A204.1 (cell line): ENCODE data around the gene HES5.

Experiments used
- FAIRE-seq: peaks from 2 replicates; lab custom pipeline; 2012; peaks lifted over from hg19 to GRCh38; lab: Jason Lieb, UNC

The HES5 gene

GRCh38 chr1:2499986-2500596 is 30.0 kb downstream of the HES5 start:
- FAIRE-seq: no peak

GRCh38 chr1:2499260-2499659 is 30.8 kb downstream of the HES5 start:
- no peak for FAIRE-seq

DNA sequence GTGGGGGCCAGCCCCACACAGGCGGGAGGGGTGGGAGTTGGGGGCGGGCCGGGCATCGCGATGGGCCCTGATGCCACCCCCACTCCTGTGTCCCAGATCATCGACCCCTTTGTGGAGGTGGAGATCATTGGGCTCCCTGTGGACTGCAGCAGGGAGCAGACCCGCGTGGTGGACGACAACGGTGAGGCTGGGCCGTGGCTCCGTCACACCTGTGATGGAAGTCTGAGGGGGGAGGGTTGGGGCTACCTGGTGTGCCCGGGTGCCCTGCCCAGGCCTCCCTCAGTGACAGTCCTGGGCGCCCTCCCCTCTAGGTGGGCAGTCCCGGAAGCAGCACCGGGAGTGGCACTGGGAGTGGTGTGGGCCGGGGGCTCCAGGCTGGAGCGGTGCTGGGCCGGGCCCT is 31.4 kb downstream of the HES5 start:
- FAIRE-seq: no peak

DNA sequence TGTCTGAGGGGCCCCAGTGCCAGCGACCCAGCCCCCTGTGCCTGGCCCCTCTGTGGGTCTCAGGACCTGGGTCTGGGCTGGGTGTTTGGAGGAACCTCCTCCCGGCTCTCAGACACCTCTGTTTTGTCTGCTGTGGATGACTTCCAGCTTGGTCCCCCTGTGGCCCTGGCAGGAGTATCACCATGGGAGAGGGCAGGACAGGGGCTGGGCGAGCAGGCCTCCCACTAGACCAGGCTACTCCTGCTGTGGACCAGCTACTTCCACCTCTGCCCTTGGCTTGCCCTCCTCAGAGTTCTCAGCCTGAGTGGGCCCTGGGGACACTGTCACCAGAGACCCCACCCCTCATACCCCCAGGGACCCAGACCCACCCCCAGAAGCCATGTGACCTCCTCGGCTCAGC is 32.2 kb downstream of the HES5 start:
- no peak for FAIRE-seq

GRCh38 chr1:2496746-2497145 is 33.3 kb downstream of the HES5 start:
- FAIRE-seq: no peak

DNA sequence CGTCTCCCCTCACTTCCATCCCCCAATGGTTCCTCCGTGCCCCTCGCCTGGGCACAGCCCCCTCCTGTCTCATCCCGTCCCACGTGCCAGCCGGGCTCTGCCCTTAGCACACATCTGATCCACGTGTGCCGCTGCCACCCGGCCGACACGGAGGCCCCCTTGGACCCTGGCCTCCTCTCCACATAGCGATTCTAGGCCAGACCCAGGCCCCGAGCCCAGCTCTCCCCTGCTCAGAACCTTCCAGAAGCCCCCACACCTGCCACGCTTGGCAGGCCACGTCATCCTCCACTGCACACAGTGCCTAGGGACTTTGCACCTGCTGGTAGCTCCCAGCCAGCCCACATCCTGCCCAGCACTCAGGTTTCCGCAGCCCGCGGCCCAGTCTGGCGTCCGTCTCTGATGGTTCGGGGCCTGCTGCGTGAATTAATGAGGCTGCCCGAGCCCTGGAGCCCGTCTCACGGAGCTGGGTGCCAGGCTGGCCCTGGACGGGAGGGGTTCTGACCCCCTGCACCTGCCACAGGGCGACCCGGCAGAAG is 33.9 kb downstream of the HES5 start:
- no peak for FAIRE-seq

GRCh38 chr1:2495546-2495945 is 34.5 kb downstream of the HES5 start:
- FAIRE-seq: no peak

GRCh38 chr1:2495026-2495425 is 35.0 kb downstream of the HES5 start:
- no peak for FAIRE-seq

DNA sequence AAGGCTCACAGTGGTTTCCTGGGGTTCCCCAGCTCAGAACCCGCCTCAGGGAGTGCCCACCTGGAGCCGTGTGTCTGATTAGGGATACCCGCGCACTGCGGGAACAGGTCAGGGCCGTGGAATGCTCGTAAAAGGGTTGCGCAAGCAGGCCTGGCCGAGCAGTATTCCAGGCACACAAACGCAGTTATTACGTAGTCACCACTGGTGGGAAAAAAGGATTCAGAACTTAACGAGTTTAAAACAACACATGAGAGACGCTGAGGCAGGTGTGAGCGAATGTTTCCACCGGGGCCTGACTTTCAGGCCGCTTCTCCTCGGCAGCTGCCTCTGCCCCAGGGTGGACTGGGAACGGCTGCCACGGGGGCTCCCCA is 35.8 kb downstream of the HES5 start:
- no peak for FAIRE-seq

DNA sequence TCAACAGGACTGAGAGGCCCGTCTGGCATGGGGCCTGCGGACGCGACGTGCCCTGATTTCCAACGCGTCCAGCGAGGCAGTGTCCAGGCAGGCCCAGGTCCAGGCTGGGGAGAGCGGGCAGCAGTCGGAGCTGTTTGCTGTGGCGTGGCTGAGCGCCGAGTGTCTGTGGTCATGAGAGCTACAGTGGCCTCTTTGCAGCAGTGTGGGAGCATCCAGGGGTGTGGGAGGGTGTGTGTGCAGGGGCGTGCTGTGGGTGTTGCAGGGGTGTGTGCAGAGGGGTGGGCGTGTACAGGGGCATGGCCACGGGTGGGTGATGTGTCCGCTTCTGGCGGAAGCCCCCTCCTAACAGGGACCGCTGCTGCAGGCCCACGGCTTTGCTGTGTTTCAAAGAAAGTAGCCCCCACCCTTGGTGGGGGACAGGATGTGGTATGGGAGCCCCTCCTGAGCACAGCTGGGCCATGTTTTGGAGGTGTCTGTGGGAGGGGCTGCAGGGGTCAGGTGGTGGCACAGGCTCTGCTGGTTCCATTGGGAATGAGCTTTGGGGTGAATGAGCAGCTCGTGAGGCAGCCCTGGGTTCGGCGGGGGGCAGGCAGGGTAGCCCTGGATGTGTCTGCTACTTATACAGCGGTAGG is 36.3 kb downstream of the HES5 start:
- no peak for FAIRE-seq

- no peak for FAIRE-seq
Measured at GRCh38 chr1:2493218-2493617, 36.8 kb downstream of the HES5 start.

DNA sequence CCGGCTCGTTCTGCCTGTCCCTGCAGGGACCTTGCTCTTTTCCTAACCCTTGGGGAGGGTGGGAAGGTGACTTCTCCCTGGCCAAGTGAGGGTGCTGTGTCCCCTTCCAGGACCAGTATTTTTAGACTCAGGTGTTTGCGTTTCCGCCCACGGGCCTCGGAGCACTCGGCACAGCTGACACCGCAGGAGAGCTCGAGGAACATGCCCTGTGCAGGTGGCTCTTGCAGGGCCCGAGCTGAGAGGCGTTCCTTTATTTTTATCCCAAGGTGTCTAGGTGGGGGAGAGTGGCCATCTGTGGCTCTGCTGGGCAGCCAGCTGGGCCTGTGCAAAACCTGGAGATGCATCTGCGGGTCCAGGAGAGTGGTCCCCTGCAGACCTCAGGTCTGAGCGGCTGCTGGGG is 38.0 kb downstream of the HES5 start:
- no peak for FAIRE-seq

DNA sequence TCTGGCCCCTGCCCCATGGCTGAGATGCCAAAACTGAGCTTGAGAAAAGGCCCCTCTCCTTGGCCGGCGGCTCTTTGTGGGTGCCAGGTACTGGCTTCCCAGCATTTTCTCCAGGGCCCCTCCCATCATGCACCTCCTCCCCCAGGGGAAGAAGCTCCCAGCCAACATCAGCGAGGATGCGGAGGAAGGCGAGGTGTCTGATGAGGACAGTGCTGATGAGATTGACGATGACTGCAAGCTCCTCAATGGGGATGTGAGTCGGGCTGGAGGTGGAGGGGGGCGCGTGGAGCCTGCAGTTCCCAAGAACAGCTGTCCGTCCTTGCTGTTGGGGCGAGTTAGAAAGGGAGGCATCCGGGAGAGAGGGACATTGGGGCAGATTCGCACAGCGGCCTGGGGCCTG is 40.4 kb downstream of the HES5 start:
- FAIRE-seq: no peak

DNA sequence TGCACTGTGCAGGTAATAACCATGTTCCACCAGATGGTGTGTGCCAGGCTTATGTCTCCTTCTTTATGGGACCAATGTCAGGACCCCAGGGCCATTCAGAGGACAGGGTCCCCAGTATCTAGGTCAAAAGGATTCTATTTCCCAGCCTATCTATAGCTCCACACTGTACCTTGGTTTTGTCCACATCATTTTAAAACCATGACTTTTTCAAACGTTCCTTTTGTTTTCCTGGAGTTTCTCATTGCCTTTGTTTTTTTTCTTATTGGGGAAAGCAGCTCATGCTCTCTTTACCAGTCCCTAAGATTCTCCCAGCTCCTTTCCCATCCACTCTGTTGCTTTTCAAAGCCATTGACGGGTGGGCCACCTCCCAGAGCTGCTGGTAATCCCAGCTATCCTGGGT is 41.4 kb downstream of the HES5 start:
- FAIRE-seq: no peak

DNA sequence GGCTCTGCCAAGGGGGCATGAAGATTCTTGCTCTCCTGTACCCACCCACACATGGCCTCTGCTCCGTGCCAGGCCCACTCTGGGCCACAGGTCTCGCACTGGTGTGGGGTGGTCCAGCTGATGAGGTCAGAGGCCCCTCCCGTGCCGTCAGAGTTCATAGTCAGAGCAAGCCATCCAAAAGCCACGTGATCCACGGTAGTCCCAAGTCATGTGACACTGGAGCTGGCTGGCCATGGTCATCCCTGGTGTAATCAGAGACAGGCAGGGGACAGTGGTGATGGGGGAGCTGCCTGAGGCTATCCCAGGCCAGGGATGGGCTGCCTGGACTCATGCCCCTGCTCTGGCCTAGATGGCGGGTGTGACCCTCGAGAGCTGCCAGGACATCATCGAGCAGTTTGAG is 43.5 kb downstream of the HES5 start:
- FAIRE-seq: no peak

DNA sequence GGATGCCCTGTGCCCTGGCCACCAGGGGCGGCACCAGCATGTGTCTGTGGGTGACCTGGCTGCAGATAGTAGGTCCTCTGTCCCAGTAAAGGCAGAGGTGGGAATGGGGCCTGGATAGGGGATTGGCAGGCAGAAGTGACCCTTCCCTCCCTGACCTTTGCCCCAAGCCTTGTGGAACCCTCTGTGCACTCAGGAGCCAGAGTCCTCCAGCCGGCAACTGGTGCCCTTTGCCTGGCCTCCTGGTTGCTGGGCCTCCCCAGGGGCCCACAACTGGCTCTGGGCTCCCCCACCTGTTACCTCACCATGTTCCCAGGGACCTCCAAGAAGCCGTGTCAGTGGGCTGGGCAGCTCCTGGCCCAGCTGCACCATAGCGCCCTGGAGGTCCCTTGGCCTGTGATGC is 44.0 kb downstream of the HES5 start:
- FAIRE-seq: no peak

- no peak for FAIRE-seq
Measured at GRCh38 chr1:2483970-2484369, 46.1 kb downstream of the HES5 start.

GRCh38 chr1:2483026-2483425 is 47.0 kb downstream of the HES5 start:
- FAIRE-seq: no peak

DNA sequence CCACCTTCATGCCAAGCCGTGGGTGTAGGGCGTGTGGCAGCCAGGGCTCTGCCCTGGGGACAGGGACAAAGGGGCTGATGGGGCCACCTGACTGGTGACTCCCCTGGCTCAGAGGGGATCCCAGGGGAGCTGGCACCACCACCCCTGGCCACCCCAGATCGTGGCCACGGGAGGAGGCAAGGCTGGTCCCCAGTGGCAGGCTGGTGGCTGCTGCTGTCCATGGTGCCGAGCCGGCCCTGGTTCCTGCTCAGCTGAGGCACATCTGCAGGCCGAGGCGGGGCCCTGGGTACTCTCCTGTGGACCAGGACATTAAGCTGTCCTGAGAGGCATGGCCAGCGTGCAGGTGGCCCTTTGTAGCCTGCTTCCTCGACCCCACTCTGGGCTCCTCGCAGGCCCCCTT is 47.5 kb downstream of the HES5 start:
- FAIRE-seq: no peak

- no peak for FAIRE-seq
Measured at GRCh38 chr1:2481885-2482284, 48.2 kb downstream of the HES5 start.

DNA sequence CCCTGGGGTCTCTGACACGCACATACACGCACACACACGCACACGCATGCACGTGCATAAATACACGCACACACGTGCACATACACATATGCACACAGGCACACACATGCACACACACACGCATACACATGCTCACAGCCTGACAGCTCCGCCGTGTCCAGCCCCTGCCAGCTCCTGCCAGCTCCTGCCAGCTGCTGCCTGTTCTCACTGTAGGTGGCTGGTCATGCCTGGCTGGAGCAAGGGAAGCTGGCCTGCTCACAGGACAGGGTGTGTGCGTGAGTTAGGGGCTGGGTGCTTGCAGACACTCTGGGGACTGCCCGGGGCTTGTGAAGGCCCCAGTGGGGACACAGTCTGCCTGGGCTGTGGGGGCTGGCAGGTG is 49.1 kb downstream of the HES5 start:
- FAIRE-seq: no peak

DNA sequence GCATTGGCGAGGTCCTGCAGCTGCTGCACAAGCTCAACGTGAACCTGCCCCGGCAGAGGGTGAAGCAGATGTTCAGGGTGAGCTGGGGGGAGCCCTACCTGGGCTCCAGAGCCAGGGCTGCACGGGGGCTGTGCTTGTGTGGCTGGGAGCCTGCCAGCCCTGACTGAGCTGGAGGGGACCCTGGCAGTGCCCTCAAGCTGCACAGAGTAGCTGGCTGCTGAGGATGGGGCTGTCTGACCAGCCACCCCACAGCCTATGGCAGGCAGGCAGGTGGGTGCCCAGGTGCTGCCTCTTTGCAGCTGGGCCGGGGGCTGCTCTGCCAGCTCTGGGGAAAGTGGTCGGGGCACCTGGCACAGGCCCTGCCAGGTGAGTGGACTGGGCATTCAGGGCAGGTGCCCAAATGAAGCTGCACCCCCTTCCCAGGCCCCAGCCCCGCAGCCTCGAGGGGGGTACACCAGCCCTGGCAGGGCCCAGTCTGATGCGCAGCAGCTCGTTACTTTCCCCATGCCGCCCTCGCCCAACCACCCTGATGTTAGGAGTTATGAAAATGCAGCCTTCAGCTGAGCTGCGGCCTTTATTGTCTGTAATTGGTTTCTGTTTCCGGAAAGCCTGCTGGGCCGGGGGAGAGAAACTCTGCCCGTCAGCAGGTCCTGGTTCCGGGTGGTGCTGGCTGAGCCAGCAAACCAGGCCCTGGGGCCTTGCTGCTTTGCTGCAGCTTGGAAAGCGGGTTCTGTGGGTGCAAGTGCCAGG is 49.7 kb downstream of the HES5 start:
- no peak for FAIRE-seq

DNA sequence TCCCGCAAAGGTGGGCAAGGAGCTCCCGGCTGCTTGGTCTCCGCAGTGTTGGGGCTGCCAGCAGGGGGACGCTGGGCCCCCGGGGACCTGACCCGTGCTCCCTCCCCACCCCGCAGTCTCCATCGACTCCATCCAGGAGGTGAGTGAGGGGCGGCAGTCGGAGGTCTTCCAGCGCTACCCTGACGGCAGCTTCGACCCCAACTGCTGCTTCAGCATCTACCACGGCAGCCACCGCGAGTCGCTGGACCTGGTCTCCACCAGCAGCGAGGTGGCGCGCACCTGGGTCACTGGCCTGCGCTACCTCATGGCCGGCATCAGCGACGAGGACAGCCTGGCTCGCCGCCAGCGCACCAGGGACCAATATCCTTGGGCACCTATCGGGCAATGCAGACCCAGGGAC is 50.4 kb downstream of the HES5 start:
- FAIRE-seq: no peak

- no peak for FAIRE-seq
Measured at GRCh38 chr1:2479186-2479585, 50.9 kb downstream of the HES5 start.
